Stimulated activated CD4-positive, alpha-beta T cell treated with anti-CD3 and anti-CD28 coated beads, Interleukin-4, amount 100 ng/mL, for 1 hour (primary cell): Measurements from ENCODE around the gene MAP4K4.
"Not testable (repeated sequence)": the region's sequence is repeated elsewhere in the genome, so short reads cannot be mapped to it uniquely, and the experiment has no call there.

ENCODE experiments used
- DNase-seq: peaks from one replicate; pipeline ENCODE4 v3.0.0-alpha.2; 2020

The MAP4K4 gene

GRCh38 chr2:101883860-101884259, 186.4 kb downstream of the MAP4K4 start:
- DNase-seq, result peak; percentile 21

- DNase-seq, result no peak
Measured at GRCh38 chr2:101884423-101884822, 186.9 kb downstream of the MAP4K4 start.

GRCh38 chr2:101887328-101887727, 189.8 kb downstream of the MAP4K4 start:
- DNase-seq, result no peak

- no peak for DNase-seq
Measured at GRCh38 chr2:101889460-101890098, 192.1 kb downstream of the MAP4K4 start.

- DNase-seq, result no peak
Measured at GRCh38 chr2:101892377-101892776, 194.9 kb downstream of the MAP4K4 start.

- DNase-seq, result no peak
Measured at GRCh38 chr2:101893681-101894381, 196.3 kb downstream of the MAP4K4 start.

- DNase-seq, result no peak
Measured at GRCh38 chr2:101895039-101895438, 197.5 kb downstream of the MAP4K4 start.

- no peak for DNase-seq
Measured at GRCh38 chr2:101895819-101896322, 198.4 kb downstream of the MAP4K4 start.

- DNase-seq, result no peak
Measured at GRCh38 chr2:101897301-101897700, 199.8 kb downstream of the MAP4K4 start.

GRCh38 chr2:101899265-101899664, 201.8 kb downstream of the MAP4K4 start:
- DNase-seq, result no peak

- DNase-seq, result no peak
Measured at GRCh38 chr2:101899871-101900270, 202.4 kb downstream of the MAP4K4 start.

- DNase-seq, result peak; percentile 36
Measured at GRCh38 chr2:101900375-101900774, 202.9 kb downstream of the MAP4K4 start.

- no peak for DNase-seq
Measured at GRCh38 chr2:101901241-101901640, 203.7 kb downstream of the MAP4K4 start.

- DNase-seq, result no peak
Measured at GRCh38 chr2:101902169-101902568, 204.7 kb downstream of the MAP4K4 start.

- DNase-seq, result no peak
Measured at GRCh38 chr2:101904916-101905315, 207.4 kb downstream of the MAP4K4 start.

GRCh38 chr2:101905746-101906336, 208.3 kb downstream of the MAP4K4 start:
- DNase-seq, result no peak

- DNase-seq, result no peak
Measured at GRCh38 chr2:101909760-101910159, 212.3 kb downstream of the MAP4K4 start.

- no peak for DNase-seq
Measured at GRCh38 chr2:101912545-101912944, 215.0 kb downstream of the MAP4K4 start.

- no peak for DNase-seq
Measured at GRCh38 chr2:101921319-101921952, 223.9 kb downstream of the MAP4K4 start.

- DNase-seq, result no peak
Measured at GRCh38 chr2:101921953-101922325, 224.4 kb downstream of the MAP4K4 start.

- DNase-seq, result not testable (repeated sequence)
Measured at GRCh38 chr2:101924311-101924710, 226.8 kb downstream of the MAP4K4 start.

- DNase-seq, result no peak
Measured at GRCh38 chr2:101930019-101930418, 232.5 kb downstream of the MAP4K4 start.

GRCh38 chr2:101930847-101931246, 233.3 kb downstream of the MAP4K4 start:
- no peak for DNase-seq

GRCh38 chr2:101931402-101931801, 233.9 kb downstream of the MAP4K4 start:
- no peak for DNase-seq
